HCT116 (cell line): Measurements from ENCODE around the gene NOS3. TPM values are rescaled to one million over a fixed set of nuclear protein-coding genes. Genes with fewer than 3 reads are reported as not detected.
A peak's percentile ranks its signal among the peaks of the same experiment; 100 is the strongest.
"Not testable (repeated sequence)": the region's sequence is repeated elsewhere in the genome, so short reads cannot be mapped to it uniquely, and the experiment has no call there.

ENCODE experiments used
- ATAC-seq: fragments of 200-7000 bp; cut with Tn5 transposase; 2 replicates; pipeline ENCODE4 v1.9.1; 2020; ENCODE audit warnings: mild to moderate bottlenecking, moderate library complexity
- BruUV-seq: library from RNA; stranded (reverse); fragments of 400-500 nt; replicated peaks from 2 replicates; lab custom pipeline; 2021; lab: Mats Ljungman, UMichigan
- CTCF ChIA-PET: fragments of 300-600 bp; sonication (Branson Sonifier 250); formaldehyde crosslinking; loops from one replicate; lab custom pipeline; 2021; ENCODE audit warnings: antibody characterized with exemption; lab: Charles Lee
- POLR2A ChIA-PET: fragments of 300-600, 350-600 bp; sonication (Branson Sonifier 250); formaldehyde crosslinking; loops from one replicate; lab custom pipeline; 2021; ENCODE audit warnings: antibody characterized with exemption; lab: Charles Lee
- RAD21 ChIA-PET, 2 experiments: fragments of 300-600 bp; sonication (Branson Sonifier 250); formaldehyde crosslinking; loops; one replicate each; lab custom pipeline; 2023; ENCODE audit warnings: low total read pairs in 2 of 2; ENCODE audit not compliant: uncharacterized antibody in 2 of 2, unreplicated experiment in 2 of 2, low non-redundant PET in 1 of 2; lab: Charles Lee
- DNase-seq: peaks from one replicate; pipeline ENCODE4 v3.0.0-alpha.2; 2010; ENCODE audit warnings: low read depth, low spot score
- H2AFZ ChIP-seq: fragments of 200-600 bp; shearing (Covaris generic), sonication (generic); 2 replicates; pipeline ENCODE4 v1.6.1; 2017; ENCODE audit warnings: low read depth, mixed run types, mixed read lengths, antibody characterized with exemption, low read length; ENCODE audit not compliant: poor library complexity, severe bottlenecking
- H3K27ac ChIP-seq: 2 replicates; pipeline ENCODE4 v1.5.1; 2012; ENCODE audit warnings: low read depth, low read length
- H3K27me3 ChIP-seq: fragments of 200-600 bp; sonication (generic); 2 replicates; pipeline ENCODE4 v1.6.1; 2016; ENCODE audit warnings: mixed run types, low read length, mixed read lengths; ENCODE audit not compliant: insufficient read depth
- H3K36me3 ChIP-seq, 2 experiments: fragments of 200-500 bp in 1 of 2; fragments of 200-600 bp in 1 of 2; sonication (Bioruptor generic) in 1 of 2; sonication (generic) in 1 of 2; 2 replicates each; pipeline versions ENCODE4 v1.5.1 to v1.6.1; 2014 to 2016; ENCODE audit warnings: low read length in 2 of 2, inconsistent platforms in 1 of 2, mixed read lengths in 1 of 2, mixed run types in 1 of 2; ENCODE audit not compliant: insufficient read depth in 2 of 2, control insufficient read depth in 1 of 2
- H3K4me1 ChIP-seq, 2 experiments: fragments of 200-600 bp in 1 of 2; sonication (generic) in 1 of 2; 2 replicates each; pipeline versions ENCODE4 v1.5.1 to v1.6.1; 2012 to 2017; ENCODE audit warnings: low read length in 2 of 2, inconsistent platforms in 1 of 2, mild to moderate bottlenecking in 1 of 2, mixed read lengths in 1 of 2, mixed run types in 1 of 2, moderate library complexity in 1 of 2; ENCODE audit not compliant: insufficient read depth in 2 of 2, control insufficient read depth in 1 of 2
- H3K4me2 ChIP-seq: fragments of 200-600 bp; sonication (generic); 2 replicates; pipeline ENCODE4 v1.6.1; 2017; ENCODE audit warnings: mixed run types, low read length, mixed read lengths
- H3K4me3 ChIP-seq, 2 experiments: fragments of 200-600 bp in 1 of 2; sonication (generic) in 1 of 2; replicated peaks in 1 of 2; 2 replicates each; pipeline ENCODE4 v1.5.1; 2011 to 2016; ENCODE audit warnings: low read length in 2 of 2, control low read depth in 1 of 2, low read depth in 1 of 2, mild to moderate bottlenecking in 1 of 2, mixed read lengths in 1 of 2, mixed run types in 1 of 2
- H3K79me2 ChIP-seq: fragments of 200-600 bp; sonication (generic); 2 replicates; pipeline ENCODE4 v1.6.1; 2017; ENCODE audit warnings: mild to moderate bottlenecking, mixed run types, low read length, moderate library complexity, mixed read lengths; ENCODE audit not compliant: insufficient read depth
- H3K9ac ChIP-seq: fragments of 200-600 bp; sonication (generic); 2 replicates; pipeline ENCODE4 v1.6.1; 2016; ENCODE audit warnings: low read length, mixed read lengths
- H3K9me2 ChIP-seq: fragments of 200-600 bp; sonication (generic), shearing (Covaris generic); 2 replicates; pipeline ENCODE4 v1.6.1; 2017; ENCODE audit warnings: mixed run types, mild to moderate bottlenecking, moderate library complexity; ENCODE audit not compliant: insufficient read depth
- H3K9me3 ChIP-seq, 2 experiments: fragments of 200-500 bp in 1 of 2; fragments of 200-600 bp in 1 of 2; sonication (Bioruptor generic) in 1 of 2; sonication (generic) in 1 of 2; 2 replicates each; pipeline ENCODE4 v1.6.1; 2014 to 2017; ENCODE audit warnings: low read length in 2 of 2, mixed read lengths in 2 of 2, inconsistent platforms in 1 of 2, low read depth in 1 of 2, mild to moderate bottlenecking in 1 of 2, mixed run types in 1 of 2, moderate library complexity in 1 of 2; ENCODE audit not compliant: control insufficient read depth in 1 of 2, insufficient read depth in 1 of 2
- H4K20me1 ChIP-seq: fragments of 200-600 bp; sonication (generic), shearing (Covaris generic); 2 replicates; pipeline ENCODE4 v1.6.1; 2017; ENCODE audit warnings: mixed run types, mild to moderate bottlenecking, moderate library complexity; ENCODE audit not compliant: insufficient read depth
- POLR2AphosphoS5 ChIP-seq: IDR thresholded peaks from 2 replicates; pipeline ENCODE4 v1.6.1; 2011; ENCODE audit warnings: mild to moderate bottlenecking, low read depth, low read length, moderate library complexity
- REST ChIP-seq: IDR thresholded peaks from 2 replicates; pipeline ENCODE4 v1.6.1; 2012; ENCODE audit warnings: low read depth
- SP1 ChIP-seq: IDR thresholded peaks from 2 replicates; pipeline ENCODE4 v1.6.1; 2012; ENCODE audit warnings: low read depth
- SRF ChIP-seq: IDR thresholded peaks from 2 replicates; pipeline ENCODE4 v1.6.1; 2012; ENCODE audit warnings: low read depth
- YY1 ChIP-seq: IDR thresholded peaks from 2 replicates; pipeline ENCODE4 v1.6.1; 2011; ENCODE audit warnings: low read length, low read depth, moderate library complexity, mild to moderate bottlenecking; ENCODE audit not compliant: insufficient replicate concordance; ENCODE audit errors: extremely low read depth
- intact Hi-C: fragments of 100-400 bp; cut with micrococcal nuclease; formaldehyde crosslinking; loops from 2 replicates; pipeline ENCODE4 v1.10.0; 2022
- total RNA-seq: library from RNA; stranded (reverse); gene quantifications from one replicate; pipeline ENCODE4 v1.2.1, GENCODE V29; 2021; ENCODE audit not compliant: unreplicated experiment

Gene NOS3
- total RNA-seq, 1 experiment from 2014 or later = 35.8 TPM

- TF ChIP-seq YY1 (no peak), SRF (no peak), POLR2AphosphoS5 (no peak), REST (no peak), SP1 (no peak)
These were observed 35.3 kb downstream of the NOS3 start (continued) for GRCh38 chr7:151025924-151026671.

- intact Hi-C loops = loop anchor here (5.0 kb wide), 1 partner anchor 85 kb away; no protein-coding TSS in a partner anchor
- H3K4me3 ChIP-seq = peak overlapping the region in 1 of 2 experiments; percentile 72; a peak in 1 of 4 replicates
- CTCF ChIA-PET = interaction anchor here (1.5 kb wide), 2 partner anchors 8 to 36 kb away, joined by 6 to 33 read pairs; partner anchors contain the start of gene NOS3
- ATAC-seq, H4K20me1 ChIP-seq, H3K79me2 ChIP-seq, H3K9me3 ChIP-seq, H3K36me3 ChIP-seq, BruUV-seq, H3K27me3 ChIP-seq, H3K9me2 ChIP-seq, H3K27ac ChIP-seq, DNase-seq: not testable (repeated sequence)
- peak overlapping the region; percentile 77; the same call in 1 of the 2 replicates for H3K9ac ChIP-seq
- POLR2A ChIA-PET = interaction anchor here (0.8 to 2.0 kb wide), 8 partner anchors 8 to 200 kb away, joined by 3 to 11 read pairs (median 4); partner anchors contain the start of gene ABCF2
- H2AFZ ChIP-seq = peak overlapping the region; percentile 2
- H3K4me1 ChIP-seq = peaks cover 6 to 54% of the 10 kb centered on the region in 2 experiments
- RAD21 ChIA-PET = interaction anchor here in 1 of 2 experiments (1.2 kb wide), 1 partner anchor 62 kb away, joined by 4 read pairs; no protein-coding TSS in a partner anchor
- peak overlapping the region; percentile 80 for H3K4me2 ChIP-seq
These were observed 36.2 kb downstream of the NOS3 start for GRCh38 chr7:151026771-151027727.

GRCh38 chr7:151027728-151028130 lies 36.9 kb downstream of the NOS3 start:
- H3K9me3 ChIP-seq, H3K27me3 ChIP-seq, H2AFZ ChIP-seq, H3K79me2 ChIP-seq, H4K20me1 ChIP-seq, H3K9me2 ChIP-seq, H3K36me3 ChIP-seq, DNase-seq: not testable (repeated sequence)
- peak overlapping the region; percentile 77 for H3K9ac ChIP-seq
- RAD21 ChIA-PET = interaction anchor here in 1 of 2 experiments (0.7 to 1.2 kb wide), 3 partner anchors 35 to 62 kb away, joined by 3 to 4 read pairs (median 3); no protein-coding TSS in a partner anchor
- POLR2A ChIA-PET = interaction anchor here (0.8 to 2.0 kb wide), 10 partner anchors 9 to 200 kb away, joined by 3 to 11 read pairs (median 4); partner anchors contain the start of gene ABCF2
- intact Hi-C loops = loop anchor here (1.0 to 5.0 kb wide), 2 partner anchors 31 to 85 kb away; no protein-coding TSS in a partner anchor
- CTCF ChIA-PET = interaction anchor here (0.9 to 1.6 kb wide), 10 partner anchors 8 to 151 kb away, joined by 4 to 33 read pairs (median 6); partner anchors contain the start of gene NOS3
- peak overlapping the region; percentile 80 for H3K4me2 ChIP-seq
- peak overlapping the region; percentile 26 for H3K27ac ChIP-seq
- H3K4me3 ChIP-seq = peak overlapping the region; percentile 13 to 72
- H3K4me1 ChIP-seq = peaks cover 6 to 56% of the 10 kb centered on the region in 2 experiments
- TSS peak; percentile 74 for BruUV-seq
- peak; percentile 1 for ATAC-seq
